IPS-18c (cell line): ENCODE measurements around the gene USP24.
"Not testable (repeated sequence)": the region's sequence is repeated elsewhere in the genome, so short reads cannot be mapped to it uniquely, and the experiment has no call there.

Experiments used
- H3K4me3 ChIP-seq: 2 replicates; pipeline ENCODE4 v1.7.0; 2013; ENCODE audit warnings: low read depth, mild to moderate bottlenecking, low read length, moderate library complexity; ENCODE audit not compliant: insufficient read depth
- H3K9me3 ChIP-seq: one replicate; pipeline ENCODE4 v1.6.1; 2013; ENCODE audit warnings: mild to moderate bottlenecking, low read length, moderate library complexity; ENCODE audit not compliant: control insufficient read depth, insufficient read depth

USP24 gene

GRCh38 chr1:55210990-55211801, 4.0 kb downstream of the USP24 start:
- Histone ChIP-seq H3K9me3 (no peaks in the 10 kb centered on the region), H3K4me3 (no peak overlapping the region)

- Histone ChIP-seq H3K4me3 (no peak overlapping the region), H3K9me3 (no peaks in the 10 kb centered on the region)
These were observed 5.9 kb downstream of the USP24 start for GRCh38 chr1:55209247-55209646.

- Histone ChIP-seq H3K9me3 (no peaks in the 10 kb centered on the region), H3K4me3 (no peak overlapping the region)
These were observed 9.0 kb downstream of the USP24 start for GRCh38 chr1:55206210-55206609.

- Histone ChIP-seq H3K4me3 (no peak overlapping the region), H3K9me3 (no peaks in the 10 kb centered on the region)
These were observed 10.2 kb downstream of the USP24 start for GRCh38 chr1:55204997-55205396.

- Histone ChIP-seq H3K9me3 (no peaks in the 10 kb centered on the region), H3K4me3 (no peak overlapping the region)
These were observed 12.1 kb downstream of the USP24 start for GRCh38 chr1:55203064-55203463.

- no peak overlapping the region for H3K4me3 ChIP-seq
- no peaks in the 10 kb centered on the region for H3K9me3 ChIP-seq
These were observed 14.5 kb downstream of the USP24 start for GRCh38 chr1:55200667-55201066.

- H3K4me3 ChIP-seq, result not testable (repeated sequence)
These were observed 15.4 kb downstream of the USP24 start for GRCh38 chr1:55199735-55200134.

GRCh38 chr1:55198044-55198443, 17.1 kb downstream of the USP24 start:
- H3K4me3 ChIP-seq, result no peak overlapping the region
- H3K9me3 ChIP-seq, result no peaks in the 10 kb centered on the region

More at GRCh38 chr1:55199735-55200134, 15.4 kb downstream of the USP24 start:
- H3K9me3 ChIP-seq, result not testable (repeated sequence)

- no peak overlapping the region for H3K4me3 ChIP-seq
- no peaks in the 10 kb centered on the region for H3K9me3 ChIP-seq
These were observed 18.1 kb downstream of the USP24 start for GRCh38 chr1:55197099-55197498.

GRCh38 chr1:55196433-55197035, 18.6 kb downstream of the USP24 start:
- no peaks in the 10 kb centered on the region for H3K9me3 ChIP-seq
- H3K4me3 ChIP-seq, result no peak overlapping the region

- Histone ChIP-seq H3K9me3 (no peaks in the 10 kb centered on the region), H3K4me3 (no peak overlapping the region)
These were observed 19.5 kb downstream of the USP24 start for GRCh38 chr1:55195521-55196233.

- H3K4me3 ChIP-seq, result no peak overlapping the region
- H3K9me3 ChIP-seq, result no peaks in the 10 kb centered on the region
These were observed 20.3 kb downstream of the USP24 start for GRCh38 chr1:55194851-55195250.

- H3K9me3 ChIP-seq, result no peaks in the 10 kb centered on the region
- no peak overlapping the region for H3K4me3 ChIP-seq
These were observed 23.1 kb downstream of the USP24 start for GRCh38 chr1:55192093-55192492.

- H3K9me3 ChIP-seq, H3K4me3 ChIP-seq: not testable (repeated sequence)
These were observed 23.8 kb downstream of the USP24 start for GRCh38 chr1:55191219-55191952.

GRCh38 chr1:55190109-55190508, 25.1 kb downstream of the USP24 start:
- Histone ChIP-seq H3K9me3 (no peaks in the 10 kb centered on the region), H3K4me3 (no peak overlapping the region)

- H3K4me3 ChIP-seq, result no peak overlapping the region
- H3K9me3 ChIP-seq, result no peaks in the 10 kb centered on the region
These were observed 26.3 kb downstream of the USP24 start for GRCh38 chr1:55188909-55189308.

GRCh38 chr1:55185832-55186231, 29.3 kb downstream of the USP24 start:
- Histone ChIP-seq H3K4me3 (no peak overlapping the region), H3K9me3 (peaks cover 2% of the 10 kb centered on the region)
